Glutamatergic neuron (in vitro differentiated cells): ENCODE measurements around the gene PPEF1. TPM values are rescaled to one million over a fixed set of nuclear protein-coding genes. Genes with fewer than 3 reads are reported as not detected.

Source experiments
- DNase-seq: peaks from one replicate; pipeline ENCODE4 v3.0.0; 2022
- H3K27ac Mint-ChIP-seq: one replicate; pipeline ENCODE4 v1.8.0; 2020; ENCODE audit warnings: mild to moderate bottlenecking, mixed read lengths, inconsistent platforms; ENCODE audit not compliant: unreplicated experiment
- H3K27me3 Mint-ChIP-seq: one replicate; pipeline ENCODE4 v1.8.0; 2020; ENCODE audit warnings: mild to moderate bottlenecking, moderate library complexity, mixed read lengths, inconsistent platforms; ENCODE audit not compliant: unreplicated experiment
- H3K36me3 Mint-ChIP-seq: one replicate; pipeline ENCODE4 v1.8.0; 2020; ENCODE audit warnings: mild to moderate bottlenecking, mixed read lengths, inconsistent platforms; ENCODE audit not compliant: unreplicated experiment
- H3K4me1 Mint-ChIP-seq: one replicate; pipeline ENCODE4 v1.8.0; 2020; ENCODE audit warnings: mild to moderate bottlenecking, low read depth, mixed read lengths, inconsistent platforms; ENCODE audit not compliant: unreplicated experiment
- H3K4me3 Mint-ChIP-seq: one replicate; pipeline ENCODE4 v1.8.0; 2020; ENCODE audit warnings: mild to moderate bottlenecking, mixed read lengths, inconsistent platforms; ENCODE audit not compliant: unreplicated experiment
- H3K9me3 Mint-ChIP-seq: one replicate; pipeline ENCODE4 v1.8.0; 2020; ENCODE audit warnings: mild to moderate bottlenecking, moderate library complexity, mixed read lengths, inconsistent platforms; ENCODE audit not compliant: unreplicated experiment
- total RNA-seq: library from RNA; stranded (reverse); fragmentation: NEBNext Ultra II Directional; extraction: Animal tissue kit (Norgen Biotek cat#: 25700); gene quantifications from one replicate; pipeline ENCODE4 v1.2.1, GENCODE V29; 2021; ENCODE audit not compliant: unreplicated experiment
- TF ChIP-seq, protein P1 (sequence below): fragments of 200-600 bp; sonication (generic); IDR thresholded peaks from one replicate; pipeline ENCODE4 v1.5.0; 2021; ENCODE audit not compliant: partially characterized antibody, unreplicated experiment

PPEF1 gene
- total RNA-seq, 1 donor from 2014 or later, result 3.9 TPM

DNA sequence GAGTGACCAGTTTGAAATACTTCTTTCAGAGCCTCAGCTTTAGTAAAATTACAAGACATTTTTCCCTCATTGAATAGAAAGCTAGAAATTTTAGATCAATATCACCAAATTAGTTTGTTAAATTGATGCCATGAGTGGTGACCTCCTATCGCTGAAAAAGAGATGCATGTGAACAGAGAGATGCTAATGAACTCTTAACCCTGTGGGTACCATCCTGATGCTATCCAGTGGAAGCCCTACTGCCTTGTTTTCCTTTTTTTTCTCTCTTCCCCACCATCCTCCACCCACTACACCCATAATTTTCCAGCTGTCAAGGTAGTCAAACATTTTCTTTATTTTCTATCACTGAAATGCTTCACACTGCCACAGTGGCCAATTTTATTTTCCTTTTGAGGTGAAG, 61.9 kb downstream of the PPEF1 start:
- DNase-seq, result no peak
- Mint-ChIP-seq H3K9me3 (no peaks in the 10 kb centered on the region), H3K4me3 (no peak overlapping the region), H3K27me3 (peaks cover 2% of the 10 kb centered on the region), H3K36me3 (no peaks in the 10 kb centered on the region), H3K27ac (no peak overlapping the region), H3K4me1 (no peaks in the 10 kb centered on the region)
- TF ChIP-seq, protein P1, sequence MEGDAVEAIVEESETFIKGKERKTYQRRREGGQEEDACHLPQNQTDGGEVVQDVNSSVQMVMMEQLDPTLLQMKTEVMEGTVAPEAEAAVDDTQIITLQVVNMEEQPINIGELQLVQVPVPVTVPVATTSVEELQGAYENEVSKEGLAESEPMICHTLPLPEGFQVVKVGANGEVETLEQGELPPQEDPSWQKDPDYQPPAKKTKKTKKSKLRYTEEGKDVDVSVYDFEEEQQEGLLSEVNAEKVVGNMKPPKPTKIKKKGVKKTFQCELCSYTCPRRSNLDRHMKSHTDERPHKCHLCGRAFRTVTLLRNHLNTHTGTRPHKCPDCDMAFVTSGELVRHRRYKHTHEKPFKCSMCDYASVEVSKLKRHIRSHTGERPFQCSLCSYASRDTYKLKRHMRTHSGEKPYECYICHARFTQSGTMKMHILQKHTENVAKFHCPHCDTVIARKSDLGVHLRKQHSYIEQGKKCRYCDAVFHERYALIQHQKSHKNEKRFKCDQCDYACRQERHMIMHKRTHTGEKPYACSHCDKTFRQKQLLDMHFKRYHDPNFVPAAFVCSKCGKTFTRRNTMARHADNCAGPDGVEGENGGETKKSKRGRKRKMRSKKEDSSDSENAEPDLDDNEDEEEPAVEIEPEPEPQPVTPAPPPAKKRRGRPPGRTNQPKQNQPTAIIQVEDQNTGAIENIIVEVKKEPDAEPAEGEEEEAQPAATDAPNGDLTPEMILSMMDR, result no peak

DNA sequence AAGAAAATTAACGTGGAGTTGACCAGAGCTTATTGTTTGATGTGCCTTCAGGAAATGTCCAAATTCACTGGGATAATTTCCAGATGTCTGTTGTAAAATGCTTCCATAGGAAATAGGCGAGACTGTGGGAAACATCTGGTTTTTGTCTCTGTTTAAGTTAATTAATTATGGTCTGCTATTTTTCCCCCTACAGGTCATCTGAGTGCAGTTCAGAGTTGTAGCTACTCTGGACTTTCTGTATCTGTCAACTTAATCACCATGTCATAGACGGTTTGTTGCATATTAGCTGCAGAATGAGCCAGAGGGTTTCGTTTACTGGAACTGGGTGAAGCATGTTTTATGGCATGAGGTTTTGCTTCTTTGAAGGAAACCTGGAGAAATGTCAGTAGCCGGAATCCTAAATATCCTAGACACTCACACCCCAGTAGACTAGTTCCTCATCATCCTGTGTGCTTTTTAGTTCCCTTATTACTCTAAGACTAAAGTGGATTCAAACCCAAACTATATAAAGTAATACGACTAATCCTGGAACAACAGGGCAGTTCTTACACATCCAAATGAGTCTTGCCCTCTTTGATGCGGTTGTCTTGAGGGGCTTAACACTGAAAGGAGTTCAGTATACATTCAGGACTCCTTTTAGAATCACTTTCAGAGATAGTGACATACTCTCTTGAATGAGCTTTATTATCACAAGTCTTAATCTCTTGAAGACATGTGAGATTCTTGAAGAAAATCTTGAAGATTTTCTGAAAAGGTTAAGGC, 62.5 kb downstream of the PPEF1 start:
- no peaks in the 10 kb centered on the region for H3K9me3 Mint-ChIP-seq
- no peak overlapping the region for H3K4me3 Mint-ChIP-seq
- peaks cover 2% of the 10 kb centered on the region for H3K27me3 Mint-ChIP-seq
- H3K36me3 Mint-ChIP-seq, result no peaks in the 10 kb centered on the region
- no peak for DNase-seq
- TF ChIP-seq, protein P1, result no peak
- H3K27ac Mint-ChIP-seq, result no peak overlapping the region
- H3K4me1 Mint-ChIP-seq, result no peaks in the 10 kb centered on the region

DNA sequence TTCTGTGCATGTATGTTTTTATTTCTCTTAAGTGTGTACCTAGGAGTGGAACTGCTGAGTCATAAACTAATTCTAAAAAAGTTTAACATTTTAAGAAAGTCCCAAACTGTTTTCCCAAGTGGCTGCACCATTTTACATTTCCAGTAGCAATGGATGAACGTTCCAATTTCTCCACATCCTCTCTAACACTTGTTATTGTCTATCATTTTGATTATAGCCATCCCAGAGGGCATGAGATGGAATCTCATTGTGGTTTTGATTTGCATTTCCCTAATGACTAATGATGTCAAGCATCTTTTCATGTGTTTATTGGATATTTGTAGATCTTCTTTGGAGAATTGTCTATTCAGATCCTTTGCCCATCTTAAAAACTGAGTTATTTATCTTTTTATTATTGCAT, 82.5 kb downstream of the PPEF1 start:
- H3K9me3 Mint-ChIP-seq, result peaks cover 2% of the 10 kb centered on the region

DNA sequence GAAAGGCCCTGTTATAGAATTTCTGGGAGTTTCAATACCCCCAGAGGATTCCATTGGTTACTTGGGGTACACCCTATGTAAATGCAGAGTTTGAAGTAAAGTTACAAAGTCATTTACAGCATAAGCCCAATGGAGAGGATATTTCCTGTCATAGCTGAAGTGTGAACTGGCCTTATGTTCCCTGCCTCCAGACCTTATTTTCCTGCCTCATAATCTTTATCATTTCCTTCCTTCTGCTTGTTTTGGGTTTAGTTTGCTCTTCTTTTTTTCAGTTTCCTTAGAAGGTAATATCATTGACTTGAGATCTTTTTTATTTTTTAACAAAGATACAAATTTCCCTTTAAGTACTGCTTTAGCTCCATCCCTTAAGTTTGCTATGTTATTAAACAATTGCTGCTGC, 85.4 kb downstream of the PPEF1 start:
- H3K27me3 Mint-ChIP-seq, result peaks cover 3% of the 10 kb centered on the region
- peak overlapping the region; percentile 78 for H3K27ac Mint-ChIP-seq
- H3K4me3 Mint-ChIP-seq, result no peak overlapping the region
- DNase-seq, result no peak
- TF ChIP-seq, protein P1, result no peak
- H3K4me1 Mint-ChIP-seq, result peaks cover 15% of the 10 kb centered on the region
- no peaks in the 10 kb centered on the region for H3K36me3 Mint-ChIP-seq
- H3K9me3 Mint-ChIP-seq, result peaks cover 2% of the 10 kb centered on the region

More for the DNA sequence above, 82.5 kb downstream of the PPEF1 start:
- H3K4me1 Mint-ChIP-seq, result peaks cover 15% of the 10 kb centered on the region
- no peaks in the 10 kb centered on the region for H3K36me3 Mint-ChIP-seq
- TF ChIP-seq, protein P1, result no peak
- no peak overlapping the region for H3K4me3 Mint-ChIP-seq
- DNase-seq, result no peak
- no peak overlapping the region for H3K27ac Mint-ChIP-seq
- H3K27me3 Mint-ChIP-seq, result peaks cover 3% of the 10 kb centered on the region

DNA sequence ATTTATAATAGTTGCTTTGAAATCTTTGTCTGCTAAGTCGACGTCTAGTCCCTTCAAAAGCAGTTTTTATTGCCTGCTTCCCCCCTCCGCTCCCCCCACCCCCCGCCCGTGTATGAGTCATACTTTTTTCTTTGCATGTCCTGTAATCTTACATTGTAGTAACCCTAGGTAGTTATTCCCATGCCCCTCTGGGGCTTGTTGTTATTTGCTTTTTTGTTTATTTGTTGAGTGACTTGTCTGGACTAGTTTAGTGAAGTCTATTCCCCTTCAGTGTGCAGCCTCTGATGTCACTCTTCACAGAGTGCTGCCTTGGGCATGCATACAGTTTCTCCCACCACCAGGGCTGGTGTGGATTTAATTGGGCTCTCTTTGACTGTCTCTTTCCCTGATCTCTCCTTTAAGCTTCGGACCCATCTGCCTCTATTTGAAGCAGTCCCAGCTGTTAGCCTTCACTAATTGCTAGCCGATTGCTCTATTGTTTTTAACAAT, 86.2 kb downstream of the PPEF1 start:
- no peak overlapping the region for H3K4me3 Mint-ChIP-seq
- DNase-seq, result peak; percentile 17
- H3K27me3 Mint-ChIP-seq, result peaks cover 3% of the 10 kb centered on the region
- H3K27ac Mint-ChIP-seq, result peak overlapping the region; percentile 95
- peaks cover 2% of the 10 kb centered on the region for H3K9me3 Mint-ChIP-seq
- H3K4me1 Mint-ChIP-seq, result peaks cover 15% of the 10 kb centered on the region
- no peaks in the 10 kb centered on the region for H3K36me3 Mint-ChIP-seq
- TF ChIP-seq, protein P1, result peak; percentile 15
